SK-N-MC (cell line): ENCODE data around the gene COPS7B.

Experiments used
- EZH2 ChIP-seq: fragments of 200-600 bp; sonication (generic); IDR thresholded peaks from one replicate; pipeline ENCODE4 v1.6.1; 2017; ENCODE audit warnings: antibody characterized with exemption
- FOXP2 ChIP-seq: optimal IDR thresholded peaks from 2 replicates; pipeline ENCODE3; 2011; ENCODE audit warnings: mild to moderate bottlenecking, moderate library complexity; ENCODE audit not compliant: insufficient read depth; ENCODE audit errors: extremely low read length, control extremely low read depth
- POLR2AphosphoS5 ChIP-seq: IDR thresholded peaks from 2 replicates; pipeline ENCODE4 v1.6.1; 2012; ENCODE audit warnings: mild to moderate bottlenecking, low read depth, low read length, borderline replicate concordance

- TF ChIP-seq EZH2, result no peak
- TF ChIP-seq POLR2AphosphoS5, result no peak
- no peak for TF ChIP-seq FOXP2
Observed at GRCh38 chr2:231819447-231820042, 33.3 kb downstream of the COPS7B start.
